PFSK-1 (cell line): ENCODE measurements around the gene HPGDS.

Experiments used
- FOXP2 ChIP-seq: optimal IDR thresholded peaks from 2 replicates; pipeline ENCODE3; 2011; ENCODE audit warnings: borderline replicate concordance, control low read depth, inconsistent platforms; ENCODE audit not compliant: insufficient read depth; ENCODE audit errors: extremely low read length, extremely low read depth
- POLR2AphosphoS5 ChIP-seq: IDR thresholded peaks from 2 replicates; pipeline ENCODE4 v1.6.1; 2012; ENCODE audit warnings: low read depth, mild to moderate bottlenecking, control low read depth, low read length, moderate library complexity
- SIN3A ChIP-seq: IDR thresholded peaks from 2 replicates; pipeline ENCODE4 v1.6.1; 2012; ENCODE audit warnings: mild to moderate bottlenecking, low read length, moderate library complexity, borderline replicate concordance; ENCODE audit not compliant: insufficient read depth
- TAF1 ChIP-seq: IDR thresholded peaks from 2 replicates; pipeline ENCODE4 v1.6.1; 2012; ENCODE audit warnings: low read length, control low read depth, borderline replicate concordance; ENCODE audit not compliant: insufficient read depth
- TF ChIP-seq, protein P1 (sequence below), 2 experiments: IDR thresholded peaks; 2 replicates each; pipeline versions ENCODE4 v1.6.1 to v1.8.0; 2011 to 2012; ENCODE audit warnings: low read depth in 2 of 2, low read length in 2 of 2, control low read depth in 1 of 2, inconsistent platforms in 1 of 2, mild to moderate bottlenecking in 1 of 2, moderate library complexity in 1 of 2; ENCODE audit not compliant: insufficient read depth in 1 of 2

DNA sequence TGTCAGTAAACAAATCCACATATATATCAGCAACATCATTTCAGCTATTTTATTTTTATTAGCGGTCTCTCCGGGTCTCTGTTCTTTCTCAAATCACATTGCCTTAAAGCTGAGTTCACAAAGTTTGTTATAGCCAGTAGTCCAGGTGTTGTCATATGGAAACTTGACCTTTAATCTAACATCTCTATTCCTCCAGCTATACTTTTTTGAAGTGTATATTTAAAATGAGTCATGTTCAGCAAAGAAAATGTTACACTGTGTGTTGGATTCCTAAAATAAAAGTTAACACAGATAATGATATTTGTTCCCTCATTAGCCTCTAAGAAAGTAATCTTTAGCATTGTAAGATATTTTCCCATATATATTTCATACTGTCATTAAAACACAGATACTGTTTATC is 71.4 kb downstream of the HPGDS start:
- TF ChIP-seq FOXP2 (no peak), POLR2AphosphoS5 (no peak), TAF1 (no peak), SIN3A (no peak)
- TF ChIP-seq, protein P1, sequence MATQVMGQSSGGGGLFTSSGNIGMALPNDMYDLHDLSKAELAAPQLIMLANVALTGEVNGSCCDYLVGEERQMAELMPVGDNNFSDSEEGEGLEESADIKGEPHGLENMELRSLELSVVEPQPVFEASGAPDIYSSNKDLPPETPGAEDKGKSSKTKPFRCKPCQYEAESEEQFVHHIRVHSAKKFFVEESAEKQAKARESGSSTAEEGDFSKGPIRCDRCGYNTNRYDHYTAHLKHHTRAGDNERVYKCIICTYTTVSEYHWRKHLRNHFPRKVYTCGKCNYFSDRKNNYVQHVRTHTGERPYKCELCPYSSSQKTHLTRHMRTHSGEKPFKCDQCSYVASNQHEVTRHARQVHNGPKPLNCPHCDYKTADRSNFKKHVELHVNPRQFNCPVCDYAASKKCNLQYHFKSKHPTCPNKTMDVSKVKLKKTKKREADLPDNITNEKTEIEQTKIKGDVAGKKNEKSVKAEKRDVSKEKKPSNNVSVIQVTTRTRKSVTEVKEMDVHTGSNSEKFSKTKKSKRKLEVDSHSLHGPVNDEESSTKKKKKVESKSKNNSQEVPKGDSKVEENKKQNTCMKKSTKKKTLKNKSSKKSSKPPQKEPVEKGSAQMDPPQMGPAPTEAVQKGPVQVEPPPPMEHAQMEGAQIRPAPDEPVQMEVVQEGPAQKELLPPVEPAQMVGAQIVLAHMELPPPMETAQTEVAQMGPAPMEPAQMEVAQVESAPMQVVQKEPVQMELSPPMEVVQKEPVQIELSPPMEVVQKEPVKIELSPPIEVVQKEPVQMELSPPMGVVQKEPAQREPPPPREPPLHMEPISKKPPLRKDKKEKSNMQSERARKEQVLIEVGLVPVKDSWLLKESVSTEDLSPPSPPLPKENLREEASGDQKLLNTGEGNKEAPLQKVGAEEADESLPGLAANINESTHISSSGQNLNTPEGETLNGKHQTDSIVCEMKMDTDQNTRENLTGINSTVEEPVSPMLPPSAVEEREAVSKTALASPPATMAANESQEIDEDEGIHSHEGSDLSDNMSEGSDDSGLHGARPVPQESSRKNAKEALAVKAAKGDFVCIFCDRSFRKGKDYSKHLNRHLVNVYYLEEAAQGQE (IDR thresholded peaks at IDR 0.05; ENCODE audit: insufficient read depth in 1 of 2, low read depth in 2 of 2, low read length in 2 of 2) = no peak
